GM19240 (cell line): ENCODE data around the gene COL25A1.
"Not testable (repeated sequence)": the region's sequence is repeated elsewhere in the genome, so short reads cannot be mapped to it uniquely, and the experiment has no call there.

Source experiments
- DNase-seq: peaks from one replicate; pipeline ENCODE4 v3.0.0; 2011; ENCODE audit warnings: low spot score; ENCODE audit not compliant: insufficient read length

COL25A1 gene

DNA sequence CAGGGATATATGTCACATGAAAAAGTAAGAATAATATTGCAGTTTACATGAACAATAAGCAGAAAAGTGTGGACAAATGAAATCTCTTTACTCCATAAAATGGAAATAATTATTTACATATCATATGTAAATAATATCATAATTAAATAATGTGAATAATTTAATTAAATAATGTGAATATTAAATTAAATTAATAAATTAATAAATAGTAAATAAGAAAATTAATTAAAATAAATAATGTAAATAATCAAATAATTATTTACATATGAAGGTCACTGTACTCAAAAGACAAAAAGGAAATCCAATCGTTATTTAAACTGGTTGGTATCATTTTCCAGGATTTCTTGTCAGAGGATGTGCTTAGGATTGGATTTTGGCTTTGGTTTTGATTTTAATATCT is 338.5 kb downstream of the COL25A1 start:
- DNase-seq: no peak

DNA sequence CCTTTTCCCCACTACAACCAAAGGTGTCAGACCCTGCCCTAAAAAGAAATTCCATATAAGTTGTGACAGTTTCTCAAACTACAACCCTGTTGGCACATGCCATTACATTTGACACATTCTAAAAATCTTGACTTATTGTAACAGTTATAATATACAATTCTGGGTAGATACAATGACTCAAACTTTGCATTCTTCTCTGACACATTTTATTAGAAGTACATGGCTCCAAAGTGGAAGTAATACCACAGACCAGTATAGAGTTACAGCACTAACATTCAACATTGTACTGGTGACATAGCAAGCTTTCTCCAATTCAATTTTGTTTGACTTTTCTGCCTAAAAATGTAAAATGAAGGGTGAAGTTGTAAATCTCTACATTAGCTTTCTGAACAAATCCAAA is 343.0 kb downstream of the COL25A1 start:
- DNase-seq: no peak

DNA sequence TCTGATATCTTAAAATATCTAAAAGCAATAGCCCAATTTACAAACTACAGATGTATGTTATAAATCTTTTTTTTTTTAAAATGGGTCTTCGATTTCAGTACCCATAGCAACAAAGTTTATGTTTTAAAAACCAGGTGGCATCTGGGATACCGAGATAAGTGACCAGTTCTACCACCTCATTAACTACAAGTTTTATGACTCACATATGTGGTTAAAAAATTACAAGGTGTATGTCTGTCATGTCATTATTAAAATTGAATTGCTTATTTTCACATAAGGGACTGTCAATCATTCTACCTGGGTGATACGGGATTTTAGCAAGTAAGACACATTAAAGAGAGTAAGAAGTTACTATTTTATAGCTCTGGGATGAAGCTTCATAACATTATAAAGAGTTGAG is 347.6 kb downstream of the COL25A1 start:
- no peak for DNase-seq

DNA sequence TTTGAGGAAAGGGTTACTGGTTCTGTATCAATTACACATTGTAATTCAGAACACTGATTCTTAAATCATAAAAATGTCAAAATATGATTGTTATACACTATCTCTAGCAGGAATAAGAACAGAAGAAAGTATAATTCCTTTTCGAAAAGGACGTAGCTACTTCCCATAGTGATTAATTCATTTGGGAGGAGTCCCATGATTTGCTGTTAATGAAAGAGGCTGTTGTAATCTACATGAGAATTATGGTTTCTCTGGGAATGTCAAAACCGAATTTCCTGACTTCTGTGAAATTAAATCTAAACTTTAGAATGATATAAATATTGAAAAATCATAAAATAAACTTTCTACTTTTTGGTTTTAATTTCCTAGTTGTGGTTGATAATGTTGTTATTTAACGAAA is 348.5 kb downstream of the COL25A1 start:
- no peak for DNase-seq

DNA sequence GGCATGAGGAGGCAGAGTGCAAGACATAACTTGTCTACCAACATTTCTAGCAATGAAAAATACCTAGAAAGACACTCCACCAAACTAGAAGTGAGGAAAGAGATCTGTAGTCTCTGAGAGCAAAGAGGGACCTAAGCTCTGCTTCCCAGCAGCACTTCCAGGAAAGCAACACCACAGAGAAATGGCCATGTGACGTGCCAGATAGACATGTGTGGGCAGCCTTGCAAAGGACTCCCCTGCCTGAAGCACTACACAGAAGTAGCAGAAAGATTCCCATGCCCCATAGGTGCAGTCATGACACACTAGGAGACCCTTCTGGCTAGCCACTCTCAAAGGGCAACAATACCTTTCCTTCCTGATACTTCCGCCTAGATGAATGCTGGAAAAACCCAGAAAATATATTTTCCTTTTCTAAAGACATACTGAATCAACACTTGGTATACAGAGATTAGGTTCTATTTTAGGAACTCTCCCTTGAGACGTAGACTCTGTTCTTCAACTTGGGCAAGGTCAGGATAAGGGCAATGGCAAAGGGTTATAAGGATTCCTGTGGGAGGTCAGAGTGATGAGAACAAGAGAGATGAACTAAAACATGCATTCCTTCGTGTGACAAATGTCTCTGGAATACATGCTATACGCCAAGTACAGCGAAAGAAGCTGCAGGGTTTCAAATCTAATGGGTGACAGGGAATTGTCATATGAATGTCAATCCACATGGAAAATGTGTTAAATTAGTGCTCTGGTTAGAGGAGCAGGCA is 352.1 kb downstream of the COL25A1 start:
- DNase-seq: no peak

DNA sequence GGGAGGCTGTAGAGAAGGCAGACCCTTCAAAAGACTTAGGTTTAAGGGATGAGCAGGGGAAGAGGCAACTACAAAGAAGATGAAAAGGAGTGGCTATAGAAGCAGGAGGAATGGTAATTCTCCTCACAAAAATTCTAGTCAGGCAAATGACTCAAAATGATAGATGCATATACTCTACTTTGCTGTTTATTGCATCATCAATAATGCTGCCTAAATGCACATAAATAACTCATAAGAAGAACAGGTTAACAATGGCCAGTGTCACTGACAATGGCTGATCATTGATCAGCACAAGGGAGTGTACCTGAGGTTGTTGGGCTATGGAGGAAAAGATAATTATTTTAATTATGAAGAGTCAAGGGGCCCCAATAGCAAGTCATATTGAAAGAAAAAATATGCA is 354.9 kb downstream of the COL25A1 start:
- DNase-seq: no peak

DNA sequence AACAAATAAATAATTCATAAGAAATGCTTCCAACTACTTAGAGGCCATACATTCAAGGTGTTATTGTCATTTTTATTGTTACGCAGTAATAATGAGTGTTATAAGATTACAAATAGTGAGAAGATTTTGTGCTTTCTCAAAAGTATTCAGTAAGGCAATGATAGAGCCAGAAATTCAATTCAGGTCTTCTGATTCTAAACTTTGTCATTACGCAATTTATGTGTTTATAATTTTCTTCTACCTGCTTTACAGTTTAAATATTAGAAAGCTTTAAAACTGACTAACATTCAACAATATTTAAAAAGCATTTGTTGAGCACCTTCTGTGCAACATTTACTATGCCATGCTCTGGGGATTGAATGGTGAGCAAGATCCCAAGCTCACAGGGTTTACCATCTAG is 356.2 kb downstream of the COL25A1 start:
- DNase-seq: no peak

DNA sequence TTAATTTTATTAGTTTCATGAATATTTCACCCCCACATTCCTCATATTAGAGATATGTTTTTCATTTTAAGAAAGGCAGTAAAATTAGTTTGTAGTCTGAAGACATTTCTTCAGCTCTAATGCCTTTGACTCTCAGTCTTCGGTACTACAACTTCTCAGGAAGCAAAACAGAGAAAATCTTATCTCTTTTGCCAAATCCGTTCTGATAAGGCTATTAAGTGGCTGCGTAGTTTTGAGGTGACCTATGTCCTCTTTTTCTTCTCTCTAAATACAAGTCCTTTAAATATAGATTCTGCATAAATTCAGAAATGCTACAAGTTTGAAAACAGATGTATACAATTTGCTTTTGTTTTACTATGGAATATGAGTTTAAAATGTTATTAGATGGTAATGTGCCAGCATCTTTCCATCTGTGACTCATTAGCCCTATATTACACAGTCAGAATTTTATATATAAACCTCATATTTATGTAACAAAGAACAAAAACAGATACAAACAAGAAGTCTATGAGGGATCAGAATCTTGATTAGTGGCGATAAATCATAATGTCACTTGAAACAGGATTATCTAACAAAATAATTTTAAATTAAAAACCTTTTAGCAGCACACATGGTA is 358.4 kb downstream of the COL25A1 start:
- no peak for DNase-seq

DNA sequence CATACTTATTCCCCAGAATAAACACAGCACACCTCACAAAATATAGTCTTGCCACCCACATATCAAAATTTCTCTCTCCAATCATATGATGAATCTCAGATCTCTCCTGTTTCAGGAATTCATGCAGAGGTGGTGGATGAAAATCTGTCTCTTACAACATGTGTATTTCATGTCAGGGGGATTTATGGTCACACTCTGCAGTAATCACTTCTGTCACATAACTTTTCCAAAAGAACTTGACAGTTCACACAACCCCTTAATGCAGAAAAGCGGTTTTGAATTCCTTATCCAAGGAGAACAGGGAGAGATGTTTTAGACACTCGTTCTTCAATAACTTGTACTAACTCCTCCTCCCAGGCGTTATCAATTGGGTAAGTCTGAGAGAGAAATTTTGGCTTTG is 359.1 kb downstream of the COL25A1 start:
- DNase-seq: no peak

DNA sequence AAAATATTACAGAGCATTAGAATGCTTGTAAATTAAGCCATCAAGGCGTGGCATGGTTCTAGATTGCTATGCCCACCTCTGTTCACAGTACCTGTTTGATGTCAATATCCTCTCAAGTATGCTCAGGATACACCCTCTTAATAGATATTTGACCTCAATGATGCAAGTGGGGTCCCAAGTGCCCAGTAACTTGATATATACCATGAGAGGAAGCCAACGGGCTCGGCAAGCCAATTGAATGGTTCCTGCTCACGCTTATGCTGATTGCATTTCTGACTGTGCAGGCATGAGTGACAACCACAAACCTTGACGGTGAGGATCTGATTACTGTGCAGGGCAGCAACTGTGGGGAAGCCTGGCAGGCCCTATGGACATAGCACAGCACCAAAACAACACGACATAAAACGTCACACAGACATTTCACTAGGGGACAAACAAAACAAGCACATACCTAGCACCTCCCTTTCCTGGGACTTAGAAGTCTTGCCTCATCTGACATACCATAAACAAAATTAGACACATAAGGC is 360.5 kb downstream of the COL25A1 start:
- DNase-seq: no peak

DNA sequence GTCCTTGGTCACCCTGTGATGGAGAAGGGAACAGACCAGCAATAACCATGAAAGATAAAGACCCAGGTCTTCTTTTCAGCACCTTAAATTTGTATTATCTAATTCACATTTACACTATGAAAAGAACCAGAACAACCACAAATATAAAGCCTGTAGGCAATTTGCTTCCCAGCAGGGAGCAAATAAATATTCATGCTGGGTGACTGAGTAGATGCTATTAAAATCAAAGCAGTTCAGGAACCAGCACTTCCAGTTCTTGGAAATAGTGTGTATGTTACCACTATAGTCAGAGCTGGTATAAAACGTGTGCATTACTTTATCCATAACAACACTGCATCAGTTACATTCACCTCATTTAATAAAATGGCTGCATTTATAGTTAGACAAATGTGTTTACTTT is 361.8 kb downstream of the COL25A1 start:
- no peak for DNase-seq

DNA sequence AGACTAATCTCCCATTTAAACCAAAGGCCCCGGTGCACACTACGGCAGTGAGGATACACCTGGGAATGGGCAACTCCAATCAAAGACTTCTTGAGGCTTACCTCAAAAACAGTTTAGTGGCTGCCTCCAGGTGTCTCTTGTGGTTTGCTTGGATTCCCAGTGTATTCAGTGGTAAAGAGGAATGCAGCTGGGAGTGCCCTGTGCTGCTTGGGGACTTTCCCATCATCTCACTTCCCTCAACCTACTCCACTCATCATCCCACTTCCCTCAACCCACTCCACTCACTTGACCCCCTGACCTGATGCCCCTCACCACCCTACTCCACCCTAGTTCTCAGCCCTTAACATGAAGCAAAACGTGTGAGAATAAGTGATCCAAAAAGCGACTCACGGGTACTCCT is 362.3 kb downstream of the COL25A1 start:
- DNase-seq: no peak

DNA sequence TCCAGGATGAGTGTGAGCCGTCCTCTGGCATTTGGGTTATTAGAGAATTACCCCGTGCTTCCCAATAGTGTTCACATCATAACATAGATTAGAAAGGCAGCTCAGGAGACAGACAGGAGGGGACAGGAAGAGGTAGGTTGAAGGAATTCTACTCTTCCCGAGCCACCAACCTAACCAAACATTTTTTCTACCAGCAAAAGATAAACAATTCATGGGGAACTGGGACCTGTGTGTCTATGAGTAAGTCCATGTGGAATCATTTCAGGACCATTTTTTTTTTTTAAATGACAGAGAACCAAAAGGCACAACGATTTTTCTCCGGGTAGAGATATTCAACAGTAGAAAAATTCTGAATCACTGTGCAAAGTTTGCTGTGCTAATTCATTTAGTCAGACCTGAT is 365.4 kb downstream of the COL25A1 start:
- DNase-seq: no peak

DNA sequence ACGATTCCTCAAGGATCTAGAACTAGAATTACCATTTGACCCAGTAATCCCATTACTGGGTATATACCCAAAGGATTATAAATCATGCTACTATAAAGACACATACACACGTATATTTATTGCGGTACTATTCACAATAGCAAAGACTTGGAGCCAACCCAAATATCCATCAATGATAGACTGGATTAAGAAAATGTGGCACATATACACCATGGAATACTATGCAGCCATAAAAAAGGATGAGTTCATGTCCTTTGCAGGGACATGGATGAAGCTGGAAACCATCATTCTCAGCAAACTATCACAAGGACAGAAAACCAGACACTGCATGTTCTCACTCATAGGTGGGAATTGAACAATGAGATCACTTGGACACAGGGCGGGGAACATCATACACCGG is 368.5 kb downstream of the COL25A1 start:
- DNase-seq: not testable (repeated sequence)

DNA sequence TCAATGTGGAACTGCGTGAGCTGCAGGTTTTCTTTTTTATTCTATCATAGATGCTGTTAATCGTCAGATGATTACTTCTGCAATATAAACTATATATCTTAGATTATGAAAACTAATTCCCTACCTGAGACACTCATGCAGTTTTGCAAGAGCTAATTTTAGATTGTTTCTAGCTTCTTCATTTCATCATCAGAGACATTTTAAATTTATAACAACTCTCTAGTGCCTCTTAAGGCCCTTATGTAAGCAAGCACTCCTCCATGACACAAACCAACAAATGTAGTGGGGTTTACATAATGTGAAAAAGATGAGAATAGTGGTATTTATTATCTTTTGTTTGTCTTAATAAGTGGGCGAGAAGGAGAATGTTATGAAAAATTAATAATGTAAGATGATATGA is 369.4 kb downstream of the COL25A1 start:
- DNase-seq: no peak

DNA sequence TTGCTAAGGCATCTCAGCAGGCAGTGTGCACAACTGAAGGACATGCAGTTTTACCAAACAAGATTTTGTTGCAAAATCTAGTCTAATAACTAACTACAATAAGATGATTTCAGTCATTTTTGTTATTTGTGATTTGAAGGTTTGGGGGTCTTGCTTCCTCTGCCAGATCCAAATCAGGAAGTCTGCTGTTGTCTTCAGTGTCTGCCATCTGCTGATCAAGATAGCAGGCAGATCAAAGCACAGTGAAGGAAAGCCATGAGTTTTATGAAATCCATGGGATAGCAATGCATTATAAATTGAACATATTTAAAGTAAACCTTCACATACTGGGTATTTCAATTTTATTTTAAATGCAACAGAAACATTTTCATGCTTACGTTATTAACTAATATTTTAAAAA is 370.5 kb downstream of the COL25A1 start:
- no peak for DNase-seq

DNA sequence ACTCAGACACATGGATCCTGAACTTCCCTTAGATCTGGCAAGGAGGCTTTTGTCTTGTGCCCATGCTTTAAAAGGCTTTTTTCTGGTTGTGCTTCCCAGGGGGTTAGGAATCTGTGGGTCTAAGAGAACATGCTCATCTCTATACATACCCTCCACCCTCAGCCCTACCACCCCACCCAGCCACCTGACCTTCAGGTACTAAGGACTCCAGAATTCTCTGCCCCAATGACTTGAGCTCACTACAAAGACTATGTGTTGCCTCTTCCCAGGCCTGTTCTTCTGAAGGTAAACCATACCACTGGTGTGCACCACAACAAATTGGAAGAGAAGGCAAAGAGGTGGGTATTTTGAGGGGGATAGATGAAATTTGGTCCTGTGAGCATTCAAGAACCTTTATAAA is 372.3 kb downstream of the COL25A1 start:
- no peak for DNase-seq

DNA sequence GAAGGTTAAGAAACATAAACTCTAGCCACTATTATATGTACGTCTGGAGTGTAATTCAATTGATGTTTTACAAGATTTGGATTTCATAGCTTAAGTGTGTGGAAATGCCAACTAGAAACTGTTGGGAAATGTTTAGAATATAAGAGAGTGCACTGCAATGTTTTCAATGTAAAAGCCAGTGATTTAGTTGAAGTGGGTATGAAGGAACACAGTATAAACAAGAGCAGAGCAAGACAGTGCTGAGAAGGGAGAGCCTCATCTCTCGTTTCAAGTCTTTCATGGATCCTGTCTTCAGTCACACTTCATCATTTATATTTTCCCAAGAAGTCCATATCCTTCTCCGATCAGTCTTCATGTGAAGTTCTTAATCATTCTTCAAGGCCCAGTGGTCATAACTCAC is 375.7 kb downstream of the COL25A1 start:
- DNase-seq: no peak

DNA sequence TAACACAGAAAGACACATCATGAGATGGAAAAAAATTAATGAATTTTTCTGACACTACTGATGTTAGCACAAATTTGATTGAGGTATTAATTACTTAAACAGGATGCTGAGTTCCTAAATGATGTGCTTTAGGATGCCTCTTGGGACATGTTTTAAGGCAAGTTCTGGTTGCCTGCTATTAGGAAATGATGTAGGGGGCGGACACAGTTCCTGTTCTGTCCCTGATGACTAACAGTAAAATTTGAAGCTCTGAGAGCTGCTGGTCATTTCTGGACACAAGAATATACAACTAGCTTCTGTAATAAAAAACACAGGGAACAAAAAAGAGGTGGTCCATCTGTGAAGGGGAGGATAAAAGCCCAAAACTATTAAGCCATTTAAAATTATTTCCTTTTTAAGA is 376.4 kb downstream of the COL25A1 start:
- no peak for DNase-seq

DNA sequence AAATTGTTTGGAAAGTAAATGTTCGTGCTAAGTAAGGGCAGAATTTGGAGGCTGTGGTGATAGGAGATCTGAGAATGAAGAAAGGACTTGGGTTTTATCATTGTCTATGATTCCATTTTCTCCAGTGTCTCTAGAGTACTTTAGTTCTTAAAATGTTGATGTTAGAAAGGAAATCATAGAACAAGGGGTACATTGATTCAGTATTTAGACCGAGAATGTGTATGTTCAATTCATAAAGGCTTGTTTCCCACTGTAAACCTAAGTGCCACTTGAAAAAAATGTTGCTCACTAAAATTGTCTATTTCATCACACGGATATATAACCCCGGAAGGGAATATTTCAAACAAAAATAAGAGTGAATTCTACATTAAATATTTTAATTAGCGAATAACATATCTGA is 380.3 kb downstream of the COL25A1 start:
- no peak for DNase-seq

DNA sequence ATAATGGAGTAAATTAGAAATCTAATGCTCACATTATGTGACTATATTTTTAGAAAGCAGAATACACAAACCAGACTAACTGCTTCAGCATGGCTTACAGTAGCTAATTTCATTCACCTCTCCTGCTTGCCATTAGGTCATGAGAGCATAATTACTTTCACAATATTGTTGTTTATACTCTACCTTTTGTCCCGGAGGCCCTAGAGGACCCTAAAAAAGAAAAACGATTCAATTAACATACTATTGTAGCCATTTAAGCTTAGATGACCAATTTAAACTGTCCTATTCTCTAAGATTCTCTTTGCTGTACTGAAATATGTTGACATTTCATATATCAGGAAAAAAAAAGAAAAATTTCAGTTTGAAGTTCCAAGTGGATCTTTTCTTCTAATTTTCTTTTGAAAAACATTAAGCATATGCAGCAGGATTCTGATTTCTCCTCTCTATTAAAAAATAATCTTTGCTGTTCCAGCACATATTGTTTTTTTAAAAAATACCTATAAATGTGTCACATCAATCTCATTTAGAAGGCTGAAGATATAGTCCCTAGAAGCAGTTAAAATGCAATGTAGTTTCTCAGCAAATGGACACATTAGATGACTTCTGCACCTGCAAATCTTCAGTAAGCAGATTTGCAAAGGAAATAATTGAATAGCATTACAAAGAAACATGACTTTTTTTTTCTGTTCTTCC is 381.9 kb downstream of the COL25A1 start:
- no peak for DNase-seq

DNA sequence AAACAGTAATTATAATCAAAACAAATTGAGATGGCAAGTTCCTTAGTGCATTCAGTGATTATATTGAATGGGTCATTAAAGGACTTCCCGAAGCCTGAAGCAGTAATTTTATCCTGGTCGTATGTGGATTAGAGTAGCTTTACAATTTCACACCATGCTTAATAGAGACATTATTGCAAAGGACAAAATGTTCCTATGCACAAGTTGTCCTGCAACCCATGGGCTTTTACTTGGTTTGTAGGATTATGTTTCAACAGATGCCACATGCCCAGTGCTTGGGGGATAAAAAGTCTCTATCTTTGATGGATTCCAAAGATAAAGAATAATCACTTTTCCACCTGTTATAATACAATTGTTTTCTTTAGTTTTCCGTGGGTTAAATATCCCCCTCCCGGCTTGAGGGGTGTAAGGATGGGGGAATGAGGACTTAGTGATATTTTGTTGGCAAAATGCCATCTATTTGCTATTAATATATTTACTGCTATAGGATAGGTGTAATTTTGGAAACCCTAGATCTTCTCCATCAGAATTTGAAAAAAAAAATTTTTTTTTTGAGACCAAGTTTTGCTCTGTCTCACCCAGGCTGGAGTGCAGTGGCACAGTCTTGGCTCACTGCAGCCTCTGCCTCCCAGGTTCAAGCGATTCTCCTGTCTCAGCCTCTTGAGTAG is 383.1 kb downstream of the COL25A1 start:
- no peak for DNase-seq
